PC-3 (cell line): ENCODE data around the gene CELF2. TPM values are rescaled to one million over a fixed set of nuclear protein-coding genes. Genes with fewer than 3 reads are reported as not detected.

ENCODE experiments used
- ATAC-seq: fragments of 200-7000 bp; cut with Tn5 transposase; 2 replicates; pipeline ENCODE4 v1.9.1; 2020; ENCODE audit warnings: mild to moderate bottlenecking, moderate library complexity
- BruUV-seq: library from RNA; stranded (reverse); fragments of 400-500 nt; replicated peaks from 2 replicates; lab custom pipeline; 2021; lab: Mats Ljungman, UMichigan
- CTCF ChIA-PET: fragments of 300-600 bp; sonication (Branson Sonifier 250); formaldehyde crosslinking; loops from one replicate; lab custom pipeline; 2022; ENCODE audit warnings: antibody characterized with exemption; lab: Charles Lee
- POLR2A ChIA-PET: fragments of 300-600 bp; sonication (Branson Sonifier 250); formaldehyde crosslinking; loops from one replicate; lab custom pipeline; 2022; ENCODE audit warnings: antibody characterized with exemption; ENCODE audit not compliant: unreplicated experiment; lab: Charles Lee
- DNase-seq: peaks from one replicate; pipeline ENCODE4 v3.0.0-alpha.2; 2015
- H2AFZ ChIP-seq: fragments of 300-600 bp; sonication (generic); 2 replicates; pipeline ENCODE4 v1.6.0; 2016; ENCODE audit warnings: antibody characterized with exemption, low read length
- H3F3A ChIP-seq: fragments of 300-600 bp; sonication (generic); one replicate; pipeline ENCODE4 v1.6.0; 2017; ENCODE audit warnings: antibody characterized with exemption, low read length, control low read depth, mild to moderate bottlenecking; ENCODE audit not compliant: unreplicated experiment
- H3K27ac ChIP-seq: fragments of 300-600 bp; sonication (generic); 2 replicates; pipeline ENCODE4 v1.5.1; 2016; ENCODE audit warnings: mild to moderate bottlenecking, low read length
- H3K27me3 ChIP-seq: fragments of 300-600 bp; sonication (generic); 2 replicates; pipeline ENCODE4 v1.6.1; 2016; ENCODE audit warnings: low read length, mixed read lengths
- H3K36me3 ChIP-seq: fragments of 300-600 bp; sonication (generic); 2 replicates; pipeline ENCODE4 v1.6.1; 2016; ENCODE audit warnings: low read depth, mixed run types, low read length, mixed read lengths
- H3K4me1 ChIP-seq: fragments of 300-600 bp; sonication (generic); 2 replicates; pipeline ENCODE4 v1.5.1; 2016; ENCODE audit warnings: low read length; ENCODE audit not compliant: insufficient read depth
- H3K4me2 ChIP-seq: fragments of 300-600 bp; sonication (generic); 2 replicates; pipeline ENCODE4 v1.6.0; 2016; ENCODE audit warnings: low read length
- H3K4me3 ChIP-seq: fragments of 300-600 bp; sonication (generic); 2 replicates; pipeline ENCODE4 v1.5.1; 2016; ENCODE audit warnings: mild to moderate bottlenecking, low read length, mixed read lengths
- H3K79me2 ChIP-seq: fragments of 300-600 bp; sonication (generic); 2 replicates; pipeline ENCODE4 v1.6.1; 2017; ENCODE audit warnings: low read length, mixed read lengths
- H3K9ac ChIP-seq: fragments of 300-600 bp; sonication (generic); 2 replicates; pipeline ENCODE4 v1.6.0; 2016; ENCODE audit warnings: mild to moderate bottlenecking, low read length
- H3K9me2 ChIP-seq: fragments of 300-600 bp; sonication (generic); replicated peaks from 2 replicates; pipeline ENCODE4 v1.6.1; 2016; ENCODE audit warnings: mixed run types, low read length, mixed read lengths
- H3K9me3 ChIP-seq: fragments of 300-600 bp; sonication (generic); 2 replicates; pipeline ENCODE4 v1.6.1; 2016; ENCODE audit warnings: low read length, mixed read lengths
- H4K20me1 ChIP-seq: fragments of 300-600 bp; sonication (generic); 2 replicates; pipeline ENCODE4 v1.6.1; 2016; ENCODE audit warnings: low read length, mixed read lengths
- EZH2 ChIP-seq: fragments of 300-600 bp; sonication (generic); IDR thresholded peaks from one replicate; pipeline ENCODE4 v1.6.1; 2017; ENCODE audit warnings: antibody characterized with exemption, mild to moderate bottlenecking, low read length; ENCODE audit not compliant: unreplicated experiment
- EZH2phosphoT487 ChIP-seq: fragments of 300-600 bp; sonication (generic); IDR thresholded peaks from 2 replicates; pipeline ENCODE4 v1.6.1; 2018; ENCODE audit warnings: mild to moderate bottlenecking, antibody characterized with exemption, low read length, borderline replicate concordance
- intact Hi-C: fragments of 100-400 bp; cut with micrococcal nuclease; formaldehyde crosslinking; loops from 2 replicates; pipeline ENCODE4 v1.9.0; 2023
- total RNA-seq: library from RNA; depleted of rRNA; stranded (reverse); fragments of >200 nt; gene quantifications from 2 replicates; pipeline ENCODE4 v1.2.3, GENCODE V29; 2014
- TF ChIP-seq, protein P1 (sequence below): fragments of 300-600 bp; sonication (generic); conservative IDR thresholded peaks from 2 replicates; pipeline ENCODE4 v1.5.1; 2017; ENCODE audit warnings: antibody characterized with exemption, low read depth, mild to moderate bottlenecking, low read length

Gene CELF2
- total RNA-seq, 1 experiment from 2014 or later = not detected

DNA sequence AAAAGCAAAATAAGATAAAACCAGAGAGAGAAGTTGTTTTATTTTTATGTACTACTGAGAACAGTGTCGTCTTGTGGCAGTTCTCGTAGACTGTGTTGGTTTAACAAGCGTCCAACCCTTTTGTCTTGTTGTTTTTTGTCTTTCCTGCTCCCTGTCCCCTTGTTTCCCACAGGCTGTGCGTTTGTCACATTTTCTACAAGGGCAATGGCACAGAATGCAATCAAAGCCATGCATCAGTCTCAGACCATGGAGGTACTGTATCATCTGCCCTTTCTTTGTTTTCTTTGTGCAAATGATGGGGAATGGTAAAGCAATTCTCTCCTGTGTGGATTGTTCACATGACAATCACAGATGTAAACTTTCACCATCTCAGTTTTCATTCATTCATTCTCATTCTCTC lies 248.8 kb downstream of the CELF2 start:
- TF ChIP-seq EZH2phosphoT487 (no peak), EZH2 (no peak)
- TF ChIP-seq, protein P1, sequence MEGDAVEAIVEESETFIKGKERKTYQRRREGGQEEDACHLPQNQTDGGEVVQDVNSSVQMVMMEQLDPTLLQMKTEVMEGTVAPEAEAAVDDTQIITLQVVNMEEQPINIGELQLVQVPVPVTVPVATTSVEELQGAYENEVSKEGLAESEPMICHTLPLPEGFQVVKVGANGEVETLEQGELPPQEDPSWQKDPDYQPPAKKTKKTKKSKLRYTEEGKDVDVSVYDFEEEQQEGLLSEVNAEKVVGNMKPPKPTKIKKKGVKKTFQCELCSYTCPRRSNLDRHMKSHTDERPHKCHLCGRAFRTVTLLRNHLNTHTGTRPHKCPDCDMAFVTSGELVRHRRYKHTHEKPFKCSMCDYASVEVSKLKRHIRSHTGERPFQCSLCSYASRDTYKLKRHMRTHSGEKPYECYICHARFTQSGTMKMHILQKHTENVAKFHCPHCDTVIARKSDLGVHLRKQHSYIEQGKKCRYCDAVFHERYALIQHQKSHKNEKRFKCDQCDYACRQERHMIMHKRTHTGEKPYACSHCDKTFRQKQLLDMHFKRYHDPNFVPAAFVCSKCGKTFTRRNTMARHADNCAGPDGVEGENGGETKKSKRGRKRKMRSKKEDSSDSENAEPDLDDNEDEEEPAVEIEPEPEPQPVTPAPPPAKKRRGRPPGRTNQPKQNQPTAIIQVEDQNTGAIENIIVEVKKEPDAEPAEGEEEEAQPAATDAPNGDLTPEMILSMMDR = no peak
- ATAC-seq = no peak

DNA sequence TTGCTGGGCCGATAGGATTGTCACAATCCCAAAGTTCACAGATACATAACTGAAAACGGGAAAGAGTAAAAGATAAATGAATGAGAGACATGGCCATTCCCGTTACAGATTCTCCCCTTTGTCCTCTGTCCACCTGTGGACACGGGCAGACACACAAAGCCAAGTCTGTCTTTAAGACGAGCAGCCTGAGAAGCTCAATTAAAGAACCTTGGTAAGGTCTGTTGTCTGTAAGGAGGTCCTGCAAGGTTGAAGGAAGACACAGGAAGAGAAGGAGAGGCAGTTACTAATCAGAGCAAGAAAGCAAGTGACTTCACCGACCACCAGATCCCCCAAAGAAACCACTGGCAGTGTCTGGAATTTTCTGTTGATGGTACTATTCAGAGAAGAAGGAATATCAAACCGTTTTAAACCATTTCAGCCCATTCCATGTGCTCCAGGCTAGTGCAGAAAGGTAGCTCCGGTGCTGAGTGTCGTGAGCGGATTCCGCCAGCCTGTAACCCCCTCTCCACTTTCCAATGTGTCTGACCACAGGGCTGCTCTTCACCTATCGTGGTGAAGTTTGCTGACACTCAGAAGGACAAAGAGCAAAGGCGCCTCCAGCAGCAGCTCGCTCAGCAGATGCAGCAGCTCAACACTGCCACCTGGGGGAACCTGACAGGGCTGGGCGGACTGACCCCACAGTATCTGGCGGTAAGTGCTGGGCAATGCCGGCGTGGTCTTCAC lies 252.6 kb downstream of the CELF2 start:
- Histone ChIP-seq H3K4me1 (no peaks in the 10 kb centered on the region), H3F3A (no peaks in the 10 kb centered on the region), H2AFZ (no peak overlapping the region), H3K9ac (no peak overlapping the region), H4K20me1 (no peaks in the 10 kb centered on the region), H3K27me3 (peaks cover 51% of the 10 kb centered on the region), H3K36me3 (no peaks in the 10 kb centered on the region; the same call in 1 of the 2 replicates), H3K27ac (no peak overlapping the region), H3K9me2 (no peaks in the 10 kb centered on the region), H3K79me2 (no peaks in the 10 kb centered on the region), H3K4me2 (no peak overlapping the region), H3K4me3 (no peak overlapping the region), H3K9me3 (no peaks in the 10 kb centered on the region)
- intact Hi-C loops = loop anchor here (2.0 kb wide), 1 partner anchor 1939 kb away; no protein-coding TSS in a partner anchor
- ChIA-PET POLR2A (no interaction called here), CTCF (interaction anchor here (1.7 kb wide), 1 partner anchor 1927 kb away, joined by 4 read pairs; no protein-coding TSS in a partner anchor)
- no TSS peak for BruUV-seq
- TF ChIP-seq, protein P1 = peak; percentile 72
- TF ChIP-seq EZH2phosphoT487 (no peak), EZH2 (no peak)
- ATAC-seq = peak; percentile 90
- peak; percentile 44 for DNase-seq

More for the DNA sequence above, 248.8 kb downstream of the CELF2 start:
- H3K4me2 ChIP-seq = no peak overlapping the region
- no TSS peak for BruUV-seq
- no peaks in the 10 kb centered on the region for H3K79me2 ChIP-seq
- peaks cover 31% of the 10 kb centered on the region; the same call in 1 of the 2 replicates for H3K27me3 ChIP-seq
- no peak overlapping the region for H3K27ac ChIP-seq
- DNase-seq = no peak
- no peaks in the 10 kb centered on the region; the same call in 1 of the 2 replicates for H3K36me3 ChIP-seq
- intact Hi-C loops = no loop called here
- no peak overlapping the region for H2AFZ ChIP-seq
- no peak overlapping the region for H3K4me3 ChIP-seq
- H4K20me1 ChIP-seq = no peaks in the 10 kb centered on the region
- no peaks in the 10 kb centered on the region for H3F3A ChIP-seq
- ChIA-PET POLR2A (no interaction called here), CTCF (no interaction called here)
- H3K9me3 ChIP-seq = no peaks in the 10 kb centered on the region
- no peaks in the 10 kb centered on the region for H3K9me2 ChIP-seq
- no peaks in the 10 kb centered on the region for H3K4me1 ChIP-seq
- no peak overlapping the region for H3K9ac ChIP-seq

DNA sequence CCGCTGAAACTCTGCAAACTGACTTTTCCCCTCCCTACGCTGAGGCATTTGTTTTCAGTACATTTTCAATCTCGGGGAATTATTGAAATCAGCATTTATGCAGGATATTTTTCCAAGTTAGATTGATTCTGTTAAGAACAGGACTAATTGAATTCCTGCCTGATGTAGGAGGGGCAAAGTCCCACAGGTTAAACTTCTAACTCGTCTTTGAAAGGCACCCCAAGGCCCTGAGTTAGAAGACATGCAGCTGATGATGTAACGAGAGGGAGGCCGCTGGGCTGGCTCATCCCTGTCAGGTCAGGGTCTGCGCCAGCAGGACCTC lies 253.1 kb downstream of the CELF2 start:
- no peaks in the 10 kb centered on the region for H3K9me2 ChIP-seq
- H3K36me3 ChIP-seq = no peaks in the 10 kb centered on the region; the same call in 1 of the 2 replicates
- CTCF ChIA-PET = interaction anchor here (1.7 kb wide), 1 partner anchor 1928 kb away, joined by 4 read pairs; no protein-coding TSS in a partner anchor
- no peak overlapping the region for H2AFZ ChIP-seq
- no peak overlapping the region for H3K27ac ChIP-seq
- no peak overlapping the region for H3K4me3 ChIP-seq
- H3K9ac ChIP-seq = no peak overlapping the region
- H3K4me2 ChIP-seq = no peak overlapping the region
- no peaks in the 10 kb centered on the region for H3K4me1 ChIP-seq
- H4K20me1 ChIP-seq = no peaks in the 10 kb centered on the region
- no TSS peak for BruUV-seq
- no peaks in the 10 kb centered on the region for H3K79me2 ChIP-seq
- intact Hi-C loops = loop anchor here (2.0 kb wide), 1 partner anchor 1940 kb away; no protein-coding TSS in a partner anchor
- peaks cover 54% of the 10 kb centered on the region for H3K27me3 ChIP-seq
- POLR2A ChIA-PET = no interaction called here
- no peaks in the 10 kb centered on the region for H3K9me3 ChIP-seq
- no peak for ATAC-seq
- H3F3A ChIP-seq = no peaks in the 10 kb centered on the region
- TF ChIP-seq, protein P1 = no peak
- TF ChIP-seq EZH2 (no peak), EZH2phosphoT487 (no peak)
- DNase-seq = no peak
